ENCODE results near the gene NAMPT. TPM values are rescaled to one million over a fixed set of nuclear protein-coding genes. Genes with fewer than 3 reads are reported as not detected.

NAMPT gene
- total and polyA plus RNA-seq, 8 donors = 24.5 to 127 (median 59.1) TPM

GRCh38 chr7:106313456-106313901 lies 28.7 kb upstream of the NAMPT start:
- no peak for DNase-seq
- TF ChIP-seq, protein P1, sequence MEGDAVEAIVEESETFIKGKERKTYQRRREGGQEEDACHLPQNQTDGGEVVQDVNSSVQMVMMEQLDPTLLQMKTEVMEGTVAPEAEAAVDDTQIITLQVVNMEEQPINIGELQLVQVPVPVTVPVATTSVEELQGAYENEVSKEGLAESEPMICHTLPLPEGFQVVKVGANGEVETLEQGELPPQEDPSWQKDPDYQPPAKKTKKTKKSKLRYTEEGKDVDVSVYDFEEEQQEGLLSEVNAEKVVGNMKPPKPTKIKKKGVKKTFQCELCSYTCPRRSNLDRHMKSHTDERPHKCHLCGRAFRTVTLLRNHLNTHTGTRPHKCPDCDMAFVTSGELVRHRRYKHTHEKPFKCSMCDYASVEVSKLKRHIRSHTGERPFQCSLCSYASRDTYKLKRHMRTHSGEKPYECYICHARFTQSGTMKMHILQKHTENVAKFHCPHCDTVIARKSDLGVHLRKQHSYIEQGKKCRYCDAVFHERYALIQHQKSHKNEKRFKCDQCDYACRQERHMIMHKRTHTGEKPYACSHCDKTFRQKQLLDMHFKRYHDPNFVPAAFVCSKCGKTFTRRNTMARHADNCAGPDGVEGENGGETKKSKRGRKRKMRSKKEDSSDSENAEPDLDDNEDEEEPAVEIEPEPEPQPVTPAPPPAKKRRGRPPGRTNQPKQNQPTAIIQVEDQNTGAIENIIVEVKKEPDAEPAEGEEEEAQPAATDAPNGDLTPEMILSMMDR (IDR thresholded peaks at IDR 0.05) = no peak
- intact Hi-C loops (cut with DNase I) = no loop called here
- Histone ChIP-seq H3K27ac (peak overlapping the region in 2 of 4 donors; percentile 30 to 34), H3K9me3 (no peaks in the 10 kb centered on the region), H3K4me3 (no peak overlapping the region), H3K27me3 (no peaks in the 10 kb centered on the region), H3K4me1 (no peaks in the 10 kb centered on the region), H3K36me3 (no peaks in the 10 kb centered on the region)
- 49 to 52% methylated on average over 2 of the region's 2 CpGs for WGBS, 2 donors
- FAIRE-seq = no peak
- ATAC-seq = peak in 1 of 4 donors; percentile 64

GRCh38 chr7:106312906-106313305 lies 28.1 kb upstream of the NAMPT start:
- TF ChIP-seq, protein P1 (IDR thresholded peaks at IDR 0.05) = no peak
- 54 to 65% methylated on average over 2 of the region's 2 CpGs for WGBS, 2 donors
- DNase-seq (no peak), ATAC-seq (no peak), FAIRE-seq (no peak)
- no peaks in the 10 kb centered on the region for H3K27me3 ChIP-seq
- H3K9me3 ChIP-seq = no peaks in the 10 kb centered on the region
- H3K36me3 ChIP-seq = no peaks in the 10 kb centered on the region
- intact Hi-C loops (cut with DNase I) = no loop called here
- no peaks in the 10 kb centered on the region for H3K4me1 ChIP-seq
- H3K4me3 ChIP-seq = no peak overlapping the region
- no peak overlapping the region for H3K27ac ChIP-seq

- TF ChIP-seq, protein P1 (IDR thresholded peaks at IDR 0.05) = no peak
- no peaks in the 10 kb centered on the region for H3K27me3 ChIP-seq
- DNase-seq (no peak), FAIRE-seq (no peak), ATAC-seq (no peak)
- no peak overlapping the region for H3K4me3 ChIP-seq
- no peak overlapping the region for H3K27ac ChIP-seq
- no peaks in the 10 kb centered on the region for H3K9me3 ChIP-seq
- no peaks in the 10 kb centered on the region for H3K4me1 ChIP-seq
- no peaks in the 10 kb centered on the region for H3K36me3 ChIP-seq
- WGBS, 2 donors = 66 to 74% methylated on average over 4 of the region's 4 CpGs
- intact Hi-C loops (cut with DNase I) = no loop called here
These were observed 27.5 kb upstream of the NAMPT start for GRCh38 chr7:106312099-106312871.

DNA sequence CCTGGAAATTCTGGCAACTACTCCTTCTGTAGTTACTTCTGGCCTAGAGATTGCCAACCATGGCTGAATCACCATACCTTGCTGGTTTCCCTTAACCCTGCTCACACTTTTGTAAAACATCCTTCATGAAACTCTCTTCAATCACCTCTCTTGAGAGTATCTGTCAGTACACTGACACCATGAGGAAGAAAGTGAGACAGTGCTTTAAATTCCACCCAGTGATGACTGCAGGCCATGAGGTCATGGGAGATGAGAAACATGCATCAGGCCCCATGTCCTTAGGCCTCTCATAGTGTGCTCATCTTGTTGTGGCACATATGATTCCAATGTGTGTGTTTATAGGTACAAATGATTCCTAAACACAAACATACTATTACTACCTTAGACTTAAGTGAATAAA lies 24.6 kb upstream of the NAMPT start:
- FAIRE-seq (no peak), DNase-seq (no peak), ATAC-seq (no peak)
- Histone ChIP-seq H3K27me3 (no peaks in the 10 kb centered on the region), H3K27ac (no peak overlapping the region), H3K4me3 (no peak overlapping the region), H3K9me3 (no peaks in the 10 kb centered on the region), H3K36me3 (no peaks in the 10 kb centered on the region), H3K4me1 (no peaks in the 10 kb centered on the region)
- intact Hi-C loops (cut with DNase I) = no loop called here
- TF ChIP-seq, protein P1 (IDR thresholded peaks at IDR 0.05) = no peak

DNA sequence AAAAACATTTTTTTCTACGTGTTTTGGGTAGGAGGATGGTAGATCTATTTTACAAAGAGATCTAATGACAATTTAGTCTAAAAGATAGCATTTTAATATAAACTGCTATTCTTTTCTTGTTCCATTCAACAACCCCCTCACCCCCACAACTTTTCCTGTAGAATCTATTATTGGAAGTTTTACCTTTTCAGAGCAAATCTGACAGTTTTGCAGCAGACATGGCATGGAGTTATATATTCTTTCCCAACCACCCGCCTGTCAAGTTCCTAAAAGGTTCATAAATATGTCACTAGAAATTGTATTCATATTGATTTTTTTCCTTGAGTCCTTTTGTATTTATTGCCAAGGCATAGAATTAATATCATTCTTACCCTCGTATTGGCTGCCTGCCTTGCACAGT lies 21.5 kb upstream of the NAMPT start:
- Histone ChIP-seq H3K27ac (no peak overlapping the region), H3K9me3 (no peaks in the 10 kb centered on the region), H3K4me3 (no peak overlapping the region), H3K4me1 (no peaks in the 10 kb centered on the region), H3K27me3 (no peaks in the 10 kb centered on the region), H3K36me3 (no peaks in the 10 kb centered on the region)
- ATAC-seq (no peak), FAIRE-seq (no peak), DNase-seq (no peak)
- TF ChIP-seq, protein P1 (IDR thresholded peaks at IDR 0.05) = no peak
- intact Hi-C loops (cut with DNase I) = no loop called here
- 29 to 36% methylated on average over 3 of the region's 3 CpGs for WGBS, 2 donors

Measured in pancreas (tissue), 10 donors.